GM12892 (cell line): Measurements from ENCODE around the gene SHISA3.

Source experiments
- POLR2A ChIP-seq: IDR thresholded peaks from 2 replicates; pipeline ENCODE4 v1.6.1; 2011; ENCODE audit warnings: low read depth, low read length, control low read depth
- POLR2AphosphoS5 ChIP-seq: IDR thresholded peaks from 2 replicates; pipeline ENCODE4 v1.6.1; 2011; ENCODE audit warnings: low read depth, low read length, control low read depth
- TAF1 ChIP-seq: IDR thresholded peaks from 2 replicates; pipeline ENCODE4 v1.6.1; 2011; ENCODE audit warnings: low read depth, mild to moderate bottlenecking, control low read depth, low read length, borderline replicate concordance

DNA sequence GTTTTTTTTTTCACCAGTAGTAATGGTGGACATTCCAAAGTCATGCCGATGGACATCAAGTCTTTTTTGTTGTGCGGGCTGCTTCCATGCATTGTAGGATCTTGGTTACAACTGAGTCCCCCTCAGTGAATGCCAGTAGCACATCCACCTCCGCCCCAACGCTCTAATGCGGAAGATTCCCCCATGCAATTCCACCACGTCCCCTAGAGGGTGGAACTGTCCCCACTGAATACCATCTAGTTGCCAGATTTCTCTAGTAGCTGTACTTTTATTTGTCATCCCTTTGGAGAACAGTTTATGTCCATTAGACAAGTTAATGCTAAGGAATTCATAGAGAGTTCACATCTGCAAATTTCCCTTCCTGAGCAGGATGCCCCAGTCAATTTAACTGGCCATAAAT lies 6.7 kb downstream of the SHISA3 start:
- TF ChIP-seq POLR2A (no peak), TAF1 (no peak), POLR2AphosphoS5 (no peak; the same call in 1 of the 2 replicates)
